Endothelial cell of umbilical vein (primary cell): ENCODE results near the gene LRP6. TPM values are rescaled to one million over a fixed set of nuclear protein-coding genes. Genes with fewer than 3 reads are reported as not detected.

Source experiments
- BruUV-seq: library from RNA; stranded (reverse); fragments of 400-500 nt; replicated peaks from 2 replicates; lab custom pipeline; 2021; lab: Mats Ljungman, UMichigan
- CTCF ChIA-PET: fragments of 300-600, 350-600 bp; sonication (Branson Sonifier 250); formaldehyde crosslinking; loops from one replicate; lab custom pipeline; 2021; ENCODE audit warnings: antibody characterized with exemption, inconsistent platforms; lab: Charles Lee
- POLR2A ChIA-PET: fragments of 300-600, 350-600 bp; sonication (Branson Sonifier 250); formaldehyde crosslinking; loops from one replicate; lab custom pipeline; 2021; ENCODE audit warnings: antibody characterized with exemption, inconsistent platforms; lab: Charles Lee
- DNase-seq: peaks from one replicate; pipeline ENCODE4 v3.0.0-alpha.2; 2011; ENCODE audit warnings: low read depth, low spot score
- FAIRE-seq: peaks from 2 replicates; lab custom pipeline; 2011; peaks lifted over from hg19 to GRCh38; lab: Jason Lieb, UNC
- H2AFZ ChIP-seq: 2 replicates; pipeline ENCODE4 v1.6.0; 2012; ENCODE audit warnings: low read depth, low read length, control low read depth, inconsistent platforms
- H3K27ac ChIP-seq: 2 replicates; pipeline ENCODE4 v1.5.1; 2011; ENCODE audit warnings: low read depth, mild to moderate bottlenecking, control low read depth, low read length, moderate library complexity; ENCODE audit not compliant: insufficient read depth
- H3K27me3 ChIP-seq, 2 experiments: 2 replicates each; pipeline versions ENCODE4 v1.6.0 to v1.6.1; 2011; ENCODE audit warnings: low read length in 2 of 2, mixed read lengths in 1 of 2; ENCODE audit not compliant: control insufficient read depth in 2 of 2, insufficient read depth in 2 of 2
- H3K36me3 ChIP-seq, 2 experiments: 2 replicates in 1 of 2; 3 replicates in 1 of 2; pipeline ENCODE4 v1.5.1; 2011; ENCODE audit warnings: low read length in 2 of 2, mild to moderate bottlenecking in 1 of 2, moderate library complexity in 1 of 2; ENCODE audit not compliant: control insufficient read depth in 2 of 2, insufficient read depth in 2 of 2; ENCODE audit errors: extremely low read depth in 1 of 2
- H3K4me1 ChIP-seq: 3 replicates; pipeline ENCODE4 v1.5.1; 2011; ENCODE audit warnings: mild to moderate bottlenecking, low read length; ENCODE audit not compliant: control insufficient read depth, insufficient read depth; ENCODE audit errors: extremely low read depth
- H3K4me2 ChIP-seq: 2 replicates; pipeline ENCODE4 v1.6.1; 2011; ENCODE audit warnings: low read length, control low read depth, mixed read lengths; ENCODE audit not compliant: insufficient read depth
- H3K4me3 ChIP-seq, 3 experiments: fragments of 200-600 bp in 1 of 3; sonication (generic), shearing (Covaris generic) in 1 of 3; replicated peaks in 1 of 3; 2 replicates each; pipeline ENCODE4 v1.5.1; 2011 to 2016; ENCODE audit warnings: control low read depth in 3 of 3, low read length in 3 of 3, mild to moderate bottlenecking in 2 of 3, inconsistent platforms in 1 of 3, low read depth in 1 of 3, moderate library complexity in 1 of 3; ENCODE audit not compliant: insufficient read depth in 1 of 3
- H3K79me2 ChIP-seq: 2 replicates; pipeline ENCODE4 v1.6.0; 2012; ENCODE audit warnings: low read length, inconsistent platforms; ENCODE audit not compliant: control insufficient read depth, insufficient read depth
- H3K9ac ChIP-seq: replicated peaks from 2 replicates; pipeline ENCODE3; 2011; ENCODE audit warnings: low read length, control low read depth; ENCODE audit not compliant: insufficient read depth; ENCODE audit errors: extremely low read depth
- H3K9me1 ChIP-seq: replicated peaks from 3 replicates; pipeline ENCODE4 v1.6.0; 2011; ENCODE audit warnings: mild to moderate bottlenecking, low read length; ENCODE audit not compliant: control insufficient read depth, insufficient read depth; ENCODE audit errors: extremely low read depth
- H3K9me3 ChIP-seq: replicated peaks from 2 replicates; pipeline ENCODE4 v1.5.1; 2012; ENCODE audit warnings: low read length, inconsistent platforms; ENCODE audit not compliant: control insufficient read depth, insufficient read depth
- H4K20me1 ChIP-seq: replicated peaks from 2 replicates; pipeline ENCODE3; 2011; ENCODE audit warnings: mild to moderate bottlenecking, low read length; ENCODE audit not compliant: control insufficient read depth, insufficient read depth; ENCODE audit errors: extremely low read depth
- CTCF ChIP-seq, 2 donors: IDR thresholded peaks; 1 replicate in 1 of 2; 2 replicates in 1 of 2; pipeline ENCODE4 v1.5.1; 2011; ENCODE audit warnings: low read length in 2 of 2, mild to moderate bottlenecking in 2 of 2, moderate library complexity in 2 of 2, control low read depth in 1 of 2, inconsistent platforms in 1 of 2, low read depth in 1 of 2; ENCODE audit not compliant: insufficient read depth in 1 of 2; ENCODE audit errors: extremely low read depth in 1 of 2
- EZH2 ChIP-seq: IDR thresholded peaks from 2 replicates; pipeline ENCODE4 v1.6.1; 2012; ENCODE audit warnings: borderline replicate concordance, low read depth, mild to moderate bottlenecking, moderate library complexity, low read length, inconsistent platforms; ENCODE audit not compliant: severe bottlenecking
- FOS ChIP-seq: IDR thresholded peaks from 2 replicates; pipeline ENCODE4 v1.6.1; 2011; ENCODE audit warnings: mild to moderate bottlenecking, low read length, moderate library complexity, borderline replicate concordance; ENCODE audit not compliant: insufficient read depth
- GATA2 ChIP-seq: IDR thresholded peaks from 2 replicates; pipeline ENCODE4 v1.7.0; 2011; ENCODE audit warnings: low read depth, mild to moderate bottlenecking, moderate library complexity, mixed read lengths, low read length; ENCODE audit not compliant: insufficient read length, insufficient read depth
- JUN ChIP-seq: IDR thresholded peaks from 2 replicates; pipeline ENCODE4 v1.6.1; 2011; ENCODE audit warnings: borderline replicate concordance, low read depth; ENCODE audit not compliant: insufficient read length, insufficient read depth
- MAX ChIP-seq: IDR thresholded peaks from 2 replicates; pipeline ENCODE4 v1.6.1; 2011; ENCODE audit not compliant: insufficient read depth, insufficient read length
- MYC ChIP-seq: IDR thresholded peaks from one replicate; pipeline ENCODE4 v1.6.1; 2011; ENCODE audit warnings: mild to moderate bottlenecking, low read depth, low read length
- POLR2A ChIP-seq: IDR thresholded peaks from 2 replicates; pipeline ENCODE4 v1.6.1; 2012; ENCODE audit warnings: low read depth, mild to moderate bottlenecking, control low read depth, low read length
- POLR2AphosphoS5 ChIP-seq: IDR thresholded peaks from 2 replicates; pipeline ENCODE4 v1.6.1; 2012; ENCODE audit warnings: low read depth, mild to moderate bottlenecking, control low read depth, low read length, moderate library complexity; ENCODE audit not compliant: insufficient read depth
- dilution Hi-C: fragments of 300-500 bp; cut with MboI; formaldehyde crosslinking; loops from one replicate; pipeline ENCODE4 v1.15.0; 2019; ENCODE audit warnings: low sequenced_read_pairs; ENCODE audit not compliant: extremely low pct_ligation_motif_present
- intact Hi-C: fragments of 100-400 bp; cut with micrococcal nuclease; formaldehyde crosslinking; loops from one replicate; pipeline ENCODE4 v1.10.0; 2022
- polyA plus RNA-seq, 4 experiments: library from polyadenylated mRNA; depleted of rRNA in 3 of 4; stranded (reverse) in 3 of 4; unstranded in 1 of 4; fragments of >200 nt; gene quantifications; 2 replicates each; pipeline versions ENCODE4 v1.2.1 to v1.2.3, GENCODE V29; 2011 to 2012; ENCODE audit warnings: missing spikeins in 1 of 4
- total RNA-seq: library from RNA; stranded (reverse); gene quantifications from 2 replicates; pipeline ENCODE4 v1.2.3, GENCODE V29; 2021

The LRP6 gene
- total and polyA plus RNA-seq, 2 donors (not counting 3 experiments of a cell fraction or from before 2014, with no cell fraction given) = 28.5 to 41.7 TPM

- no peak for TF ChIP-seq POLR2A
- no peak for TF ChIP-seq MAX
- TF ChIP-seq POLR2AphosphoS5 = no peak
- TF ChIP-seq FOS = no peak
- no peak for TF ChIP-seq JUN
- TF ChIP-seq GATA2 = no peak
- TF ChIP-seq EZH2 = no peak
- TF ChIP-seq CTCF (IDR thresholded peaks at IDR 0.05; ENCODE audit: extremely low read depth in 1 of 2, insufficient read depth in 1 of 2, low read depth in 1 of 2, low read length in 2 of 2) = no peak
- TF ChIP-seq MYC = no peak
- no peak overlapping the region for H3K4me3 ChIP-seq
- no peaks in the 10 kb centered on the region for H3K9me1 ChIP-seq
- DNase-seq (peak; percentile 69), FAIRE-seq (no peak)
- no peak overlapping the region for H2AFZ ChIP-seq
- ChIA-PET CTCF (interaction anchor here (1.1 to 1.8 kb wide), 7 partner anchors 10 to 151 kb away, joined by 3 to 7 read pairs (median 4); no protein-coding TSS in a partner anchor), POLR2A (interaction anchor here (1.6 kb wide), 1 partner anchor 84 kb away, joined by 9 read pairs; the partner anchor contains the start of gene LRP6)
- no peaks in the 10 kb centered on the region for H4K20me1 ChIP-seq
- peak overlapping the region; percentile 24 for H3K4me2 ChIP-seq
- no TSS peak for BruUV-seq
- H3K4me1 ChIP-seq = peaks cover 21% of the 10 kb centered on the region
- H3K27me3 ChIP-seq = no peaks in the 10 kb centered on the region
- peaks cover 3 to 4% of the 10 kb centered on the region in 2 experiments for H3K36me3 ChIP-seq
- no peak overlapping the region for H3K9ac ChIP-seq
- dilution Hi-C loops = no loop called here
- no peaks in the 10 kb centered on the region for H3K79me2 ChIP-seq
- no peak overlapping the region for H3K27ac ChIP-seq
- no peaks in the 10 kb centered on the region for H3K9me3 ChIP-seq
- intact Hi-C loops = no loop called here
Measured at GRCh38 chr12:12182703-12183365, 84.0 kb downstream of the LRP6 start.
